Hematopoietic multipotent progenitor cell treated with erythropoietin and hydrocortisone succinate and interleukin-3 and kit ligand, for 6 days (in vitro differentiated cells): ENCODE results near the gene CFAP299.
"Not testable (repeated sequence)": the region's sequence is repeated elsewhere in the genome, so short reads cannot be mapped to it uniquely, and the experiment has no call there.

ENCODE experiments used
- DNase-seq: peaks from one replicate; pipeline ENCODE4 v3.0.0-alpha.2; 2015

CFAP299 gene

GRCh38 chr4:80335554-80336358, at the start of gene CFAP299:
Gene CFAP299, plus strand, starts transcription at chr4:80335730.
- peak; percentile 96 for DNase-seq

DNA sequence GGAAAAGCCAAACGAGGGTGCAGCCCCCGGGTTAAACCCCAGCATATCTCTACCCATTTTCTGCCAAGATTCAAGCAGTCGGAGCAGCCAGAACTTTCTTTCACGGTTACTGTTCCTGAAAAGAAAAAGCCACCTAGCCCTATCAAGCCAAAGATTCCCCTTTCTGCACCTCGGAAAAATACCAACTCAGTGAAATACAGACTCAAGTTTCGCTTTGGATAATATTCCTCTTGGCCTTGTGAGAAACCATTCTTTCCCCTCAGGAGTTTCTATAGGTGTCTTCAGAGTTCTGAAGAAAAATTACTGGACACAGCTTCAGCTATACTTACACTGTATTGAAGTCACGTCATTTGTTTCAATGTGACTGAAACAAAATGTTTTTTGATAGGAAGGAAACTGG, 49.1 kb upstream of the CFAP299 start:
- DNase-seq: no peak

DNA sequence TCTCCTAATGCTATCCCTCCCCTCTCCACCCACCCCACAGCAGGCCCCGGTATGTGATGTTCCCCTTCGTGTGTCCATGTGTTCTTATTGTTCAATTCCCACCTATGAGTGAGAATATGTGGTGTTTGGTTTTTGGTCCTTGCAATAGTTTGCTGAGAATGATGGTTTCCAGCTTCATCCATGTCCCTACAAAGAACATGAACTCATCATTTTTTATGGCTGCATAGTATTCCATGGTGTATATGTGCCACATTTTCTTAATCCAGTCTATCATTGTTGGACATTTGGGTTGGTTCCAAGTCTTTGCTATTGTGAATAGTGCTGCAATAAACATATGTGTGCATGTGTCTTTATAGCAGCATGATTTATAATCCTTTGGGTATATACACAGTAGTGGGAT, 44.9 kb upstream of the CFAP299 start:
- DNase-seq: not testable (repeated sequence)

DNA sequence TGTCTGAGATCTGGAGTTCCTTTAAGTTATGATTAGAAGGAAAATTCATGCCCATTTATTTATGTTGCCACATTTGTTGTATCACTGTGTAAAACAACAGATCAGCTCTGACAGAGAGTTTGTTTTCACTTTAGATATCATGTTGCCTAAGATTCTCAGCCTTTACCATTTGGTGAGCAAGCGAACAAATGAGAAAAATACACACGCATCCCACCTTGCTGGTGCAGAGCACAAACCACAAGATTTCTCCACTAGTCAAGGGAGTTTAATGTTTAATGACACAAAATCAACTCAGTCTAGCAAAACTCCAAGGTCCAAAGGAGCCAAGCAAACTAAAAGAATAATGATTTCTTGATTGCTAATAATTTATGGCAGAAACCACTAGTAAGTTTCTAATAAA, 41.3 kb upstream of the CFAP299 start:
- DNase-seq: no peak

DNA sequence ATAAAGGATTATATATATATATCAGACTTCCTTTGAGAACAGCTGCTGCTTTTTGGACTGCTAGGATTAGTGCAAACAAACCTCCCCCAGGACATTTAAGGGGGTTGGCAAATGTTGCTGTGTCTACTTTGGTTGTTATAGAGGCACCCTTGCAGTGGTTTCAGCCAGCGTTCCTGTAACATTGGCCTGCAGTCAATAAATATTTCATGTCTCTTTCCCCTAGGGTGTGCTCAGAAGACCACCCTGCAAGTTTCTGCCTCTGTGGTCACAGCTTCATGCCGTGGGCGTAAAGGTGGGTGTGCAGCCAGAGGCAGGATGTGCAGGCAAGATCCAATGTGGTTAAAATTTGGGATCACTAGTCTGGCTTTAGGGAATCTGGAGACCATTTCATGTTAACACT, 40.2 kb upstream of the CFAP299 start:
- DNase-seq: no peak

GRCh38 chr4:80295826-80296225, 39.7 kb upstream of the CFAP299 start:
- no peak for DNase-seq

DNA sequence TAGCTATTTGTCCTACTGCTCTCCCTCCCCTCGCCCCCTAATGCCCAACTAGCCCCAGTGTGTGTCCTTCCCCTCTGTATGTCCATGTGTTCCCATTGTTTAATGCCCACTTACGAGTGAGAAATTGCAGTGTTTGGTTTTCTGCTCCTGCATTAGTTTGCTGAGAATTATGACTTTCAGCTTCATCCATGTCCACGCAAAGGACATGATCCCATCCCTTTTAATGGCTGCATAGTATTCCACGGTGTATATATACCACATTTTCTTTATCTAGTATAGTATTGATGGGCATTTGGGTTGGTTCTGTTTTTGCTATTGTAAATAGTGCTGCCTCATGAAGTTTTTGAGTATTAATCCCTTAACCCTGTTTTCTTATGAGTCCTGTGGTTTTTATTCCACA, 33.6 kb upstream of the CFAP299 start:
- no peak for DNase-seq

GRCh38 chr4:80302616-80303223, 32.8 kb upstream of the CFAP299 start:
- no peak for DNase-seq

- no peak for DNase-seq
These were observed 30.1 kb upstream of the CFAP299 start for GRCh38 chr4:80305466-80305865.

- no peak for DNase-seq
These were observed 29.3 kb upstream of the CFAP299 start for GRCh38 chr4:80306260-80306659.

- DNase-seq: no peak
These were observed 28.3 kb upstream of the CFAP299 start for GRCh38 chr4:80307183-80307735.

DNA sequence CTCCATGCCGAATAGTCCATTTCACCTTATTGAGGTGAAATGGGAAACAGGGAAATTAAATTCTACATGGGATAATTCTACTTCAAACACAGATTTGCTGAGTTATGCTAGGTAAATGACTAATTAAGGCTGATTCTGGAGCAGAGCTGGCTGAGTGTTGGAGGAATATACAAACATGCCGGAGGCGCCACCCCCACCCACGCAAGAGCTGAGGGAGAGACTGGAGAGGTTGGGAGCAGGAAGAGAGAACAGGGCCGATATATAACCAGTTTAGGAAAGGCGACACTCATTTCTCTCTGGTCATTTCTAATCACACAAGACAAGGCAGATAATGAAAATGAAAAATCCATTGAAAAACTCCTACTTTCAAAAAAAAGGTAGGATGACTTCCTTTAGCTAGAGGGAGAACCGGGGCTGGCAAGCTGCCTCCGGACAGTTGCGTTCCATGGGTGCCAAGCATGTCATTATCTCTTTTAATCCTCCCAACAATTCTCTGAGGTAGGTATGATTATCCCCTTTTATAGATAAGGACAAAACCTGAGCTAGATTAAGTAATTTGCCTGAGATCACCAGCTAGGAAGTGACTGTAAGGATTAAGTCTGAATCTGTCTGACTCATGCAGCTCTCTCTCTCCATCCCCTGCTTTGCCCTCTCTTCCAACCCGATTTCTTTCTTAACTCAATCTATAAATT, 27.6 kb upstream of the CFAP299 start:
- no peak for DNase-seq

GRCh38 chr4:80308466-80308822, 27.1 kb upstream of the CFAP299 start:
- DNase-seq: no peak

GRCh38 chr4:80309294-80310004, 26.1 kb upstream of the CFAP299 start:
- DNase-seq: no peak

DNA sequence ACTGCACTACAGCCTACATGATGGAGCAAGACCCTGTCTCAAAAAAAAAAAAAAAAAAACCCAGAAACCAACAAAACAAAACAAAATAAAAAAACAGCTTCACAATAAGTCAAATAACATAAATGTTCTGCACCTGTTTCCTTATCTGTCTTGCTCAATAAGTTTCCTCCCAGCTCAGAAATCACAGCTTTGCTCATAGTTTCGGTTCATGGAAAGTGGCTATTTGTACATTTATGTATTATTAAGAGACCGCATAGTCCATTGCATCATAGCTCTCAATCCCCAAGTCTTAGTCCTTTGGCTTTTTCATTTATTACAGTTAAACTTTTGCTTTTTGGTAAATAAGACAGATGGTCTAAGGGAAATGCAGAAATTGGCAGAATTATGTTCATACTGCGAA, 24.4 kb upstream of the CFAP299 start:
- DNase-seq: no peak

DNA sequence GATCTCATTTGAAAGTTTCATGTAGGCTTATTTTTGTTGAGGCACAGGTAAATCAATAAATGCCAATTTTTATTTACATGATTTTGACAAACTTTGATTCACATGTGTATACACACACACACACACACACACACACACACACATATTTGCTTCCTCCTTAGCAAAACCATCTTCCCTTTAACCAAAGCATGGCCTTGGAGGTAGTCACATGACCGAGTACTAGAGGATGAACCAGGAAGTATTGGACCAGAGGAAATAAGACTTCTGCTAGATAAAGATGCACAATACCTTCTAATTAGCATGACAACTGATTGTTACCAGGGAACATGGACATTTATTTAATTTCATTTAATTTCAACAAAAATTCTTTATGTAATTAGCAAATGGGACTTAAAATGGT, 23.4 kb upstream of the CFAP299 start:
- no peak for DNase-seq

DNA sequence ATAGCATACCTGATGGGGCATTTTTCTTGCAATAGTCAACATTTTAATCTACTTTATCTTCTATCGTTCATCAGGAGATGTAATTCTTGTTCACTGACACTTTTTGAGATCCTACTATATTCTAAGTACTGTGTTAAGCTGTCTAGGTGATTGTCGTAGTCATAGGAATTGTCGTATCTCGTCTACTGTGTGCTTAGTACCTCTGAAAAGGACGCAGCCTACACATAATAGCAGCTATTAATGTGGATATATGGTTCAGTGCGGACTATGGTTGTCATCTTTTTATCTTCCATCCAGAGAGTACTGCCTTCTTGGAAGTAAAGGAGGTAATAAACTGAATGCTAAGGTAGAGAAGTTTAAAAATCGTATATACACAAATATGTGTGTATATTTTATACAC, 21.9 kb upstream of the CFAP299 start:
- DNase-seq: no peak

DNA sequence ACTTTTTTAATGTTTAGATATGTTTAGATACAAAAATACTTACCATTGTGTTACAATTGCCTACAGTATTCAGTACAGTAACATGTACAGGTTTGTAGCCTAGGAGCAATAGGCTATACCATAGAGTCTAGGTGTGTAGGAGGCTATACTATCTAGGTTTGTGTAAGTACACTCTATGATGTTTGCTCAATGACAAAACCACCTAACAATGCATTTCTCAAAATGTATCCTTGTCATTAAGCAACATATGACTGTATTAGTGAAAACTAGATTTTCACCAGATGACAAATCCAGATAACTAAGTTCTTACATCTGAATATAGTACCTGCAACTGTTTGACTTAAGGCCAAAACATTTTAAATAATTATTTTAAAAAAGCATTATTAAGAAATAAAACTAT, 19.7 kb upstream of the CFAP299 start:
- not testable (repeated sequence) for DNase-seq

DNA sequence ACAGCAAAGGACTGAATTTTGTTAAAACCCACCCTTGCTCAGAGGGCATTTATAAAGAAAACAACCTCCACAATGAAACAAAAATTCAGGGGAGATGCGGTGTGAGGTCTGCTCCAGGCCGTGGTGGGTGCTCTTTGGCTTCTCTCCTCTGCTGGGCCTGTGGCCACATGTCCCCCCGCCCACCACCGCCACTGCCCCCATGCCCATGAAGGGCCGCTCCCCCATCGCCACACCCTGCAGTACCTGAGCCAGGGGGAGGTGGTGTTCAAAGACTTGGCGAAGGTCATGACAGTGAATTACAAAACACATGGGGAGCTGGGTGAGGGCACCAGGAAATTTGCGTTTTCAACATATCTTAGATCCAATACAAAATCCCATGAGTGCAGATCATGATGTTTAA, 14.2 kb upstream of the CFAP299 start:
- DNase-seq: no peak

GRCh38 chr4:80321776-80322175, 13.8 kb upstream of the CFAP299 start:
- no peak for DNase-seq

DNA sequence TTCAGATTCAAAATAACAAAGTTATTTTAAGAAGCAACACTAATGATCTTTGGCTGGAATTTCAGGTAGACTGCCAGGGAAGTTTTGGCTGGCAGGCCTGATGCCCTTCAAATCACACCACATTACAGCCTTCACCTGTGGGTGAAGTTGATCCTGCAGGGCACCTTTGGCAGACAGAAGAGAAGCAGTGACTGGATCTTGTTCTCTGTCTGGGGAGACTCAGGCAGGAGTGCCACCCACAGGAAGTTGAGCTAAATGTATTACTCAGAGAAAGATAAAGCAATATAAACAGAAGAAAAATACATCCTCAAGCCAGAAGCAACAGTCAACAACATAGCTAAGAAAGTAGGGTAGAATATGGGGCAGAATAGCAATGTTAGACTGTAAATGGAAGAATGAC, 12.8 kb upstream of the CFAP299 start:
- DNase-seq: peak; percentile 8

- DNase-seq: no peak
These were observed 11.4 kb upstream of the CFAP299 start for GRCh38 chr4:80324171-80324570.

DNA sequence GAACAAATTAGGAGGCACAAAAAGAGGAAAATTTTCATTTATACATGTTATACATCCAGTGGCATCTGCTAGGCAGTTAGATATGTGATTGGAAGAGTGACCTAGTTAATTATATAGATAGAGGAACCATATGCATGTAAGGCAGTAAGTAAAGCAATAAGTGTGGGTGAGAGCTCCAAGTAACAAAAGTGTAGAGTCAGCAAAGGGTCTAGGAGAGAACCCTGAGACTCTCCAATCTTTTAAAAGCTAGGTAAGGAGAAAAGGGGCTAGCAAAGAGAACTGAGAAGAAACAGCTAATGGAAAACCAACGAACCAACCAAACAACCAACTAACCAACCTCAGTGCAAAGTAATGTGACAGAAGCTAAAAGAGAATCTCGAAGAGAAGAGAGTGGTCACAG, 3.8 kb upstream of the CFAP299 start:
- DNase-seq: no peak
